NB4 (cell line): Measurements from ENCODE around the gene MRPS9.

Source experiments
- CTCF ChIP-seq: IDR thresholded peaks from one replicate; pipeline ENCODE4 v1.5.1; 2012; ENCODE audit warnings: low read depth, low read length
- MAX ChIP-seq: IDR thresholded peaks from 2 replicates; pipeline ENCODE4 v1.6.1; 2011; ENCODE audit warnings: low read depth, low read length
- MYC ChIP-seq: IDR thresholded peaks from 2 replicates; pipeline ENCODE4 v1.6.1; 2011; ENCODE audit warnings: low read depth, low read length
- POLR2A ChIP-seq: IDR thresholded peaks from 2 replicates; pipeline ENCODE4 v1.6.1; 2011; ENCODE audit warnings: mild to moderate bottlenecking; ENCODE audit not compliant: insufficient read length; ENCODE audit errors: extremely low read depth

DNA sequence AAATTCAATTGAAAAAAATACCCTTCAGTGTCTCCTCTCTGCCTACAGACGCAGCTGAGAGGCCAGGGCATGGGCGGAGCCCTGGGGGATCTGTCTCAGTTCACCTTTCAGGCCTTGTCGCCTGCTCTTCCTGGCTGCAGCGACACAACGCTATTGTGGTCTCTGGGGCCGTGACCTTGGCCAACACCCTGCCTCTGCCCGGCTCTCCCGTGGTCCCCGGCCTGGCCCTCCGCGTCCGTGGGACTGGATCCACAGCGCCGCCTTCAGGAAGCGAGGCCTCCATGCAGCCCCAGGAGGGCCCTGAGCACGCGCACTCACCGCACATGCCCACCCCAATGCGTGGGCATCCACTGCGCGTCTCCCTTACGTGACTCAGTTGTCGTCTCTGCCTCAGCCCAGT is 81.1 kb downstream of the MRPS9 start:
- TF ChIP-seq CTCF (no peak), POLR2A (no peak), MAX (no peak), MYC (no peak)
